GM23338 (cell line): ENCODE measurements around the gene PP2D1. TPM values are rescaled to one million over a fixed set of nuclear protein-coding genes. Genes with fewer than 3 reads are reported as not detected.

Source experiments
- ATAC-seq: fragments of 200-7000 bp; cut with Tn5 transposase; 3 replicates; pipeline ENCODE4 v1.9.1; 2020
- DNase-seq: peaks from one replicate; pipeline ENCODE4 v3.0.0-alpha.2; 2015; ENCODE audit warnings: low spot score
- H2AFZ ChIP-seq: fragments of 200-600 bp; sonication (generic); 2 replicates; pipeline ENCODE4 v1.8.0; 2016; ENCODE audit warnings: antibody characterized with exemption, mild to moderate bottlenecking, moderate library complexity
- H3F3A ChIP-seq: fragments of 200-600 bp; sonication (generic); replicated peaks from 2 replicates; pipeline ENCODE4 v1.8.0; 2017; ENCODE audit warnings: antibody characterized with exemption, mixed run types, low read depth
- H3K27ac ChIP-seq: fragments of 200-600 bp; sonication (generic); 2 replicates; pipeline ENCODE4 v1.6.1; 2016; ENCODE audit warnings: low read depth
- H3K27me3 ChIP-seq: fragments of 200-600 bp; sonication (generic); 2 replicates; pipeline ENCODE4 v1.8.0; 2016; ENCODE audit warnings: mild to moderate bottlenecking, mixed run types, moderate library complexity; ENCODE audit not compliant: insufficient read depth
- H3K36me3 ChIP-seq: fragments of 200-600 bp; sonication (generic); 2 replicates; pipeline ENCODE4 v1.8.0; 2016; ENCODE audit warnings: mild to moderate bottlenecking; ENCODE audit not compliant: insufficient read depth
- H3K4me1 ChIP-seq: fragments of 200-600 bp; sonication (generic); 2 replicates; pipeline ENCODE4 v1.8.0; 2016; ENCODE audit warnings: mild to moderate bottlenecking, moderate library complexity; ENCODE audit not compliant: insufficient read depth
- H3K4me2 ChIP-seq: fragments of 200-600 bp; sonication (generic); 2 replicates; pipeline ENCODE4 v1.7.1; 2017; ENCODE audit warnings: mixed run types
- H3K4me3 ChIP-seq: fragments of 200-600 bp; sonication (generic); 2 replicates; pipeline ENCODE4 v1.6.1; 2016; ENCODE audit warnings: mixed run types
- H3K79me2 ChIP-seq: fragments of 200-600 bp; sonication (generic); replicated peaks from 2 replicates; pipeline ENCODE4 v1.8.0; 2017; ENCODE audit warnings: mild to moderate bottlenecking; ENCODE audit not compliant: insufficient read depth
- H3K9me2 ChIP-seq: fragments of 200-600 bp; sonication (generic); 2 replicates; pipeline ENCODE4 v1.8.0; 2017; ENCODE audit not compliant: insufficient read depth
- H4K20me1 ChIP-seq: fragments of 200-600 bp; sonication (generic); replicated peaks from 2 replicates; pipeline ENCODE4 v1.8.0; 2017; ENCODE audit warnings: mild to moderate bottlenecking; ENCODE audit not compliant: insufficient read depth
- H3K27ac Mint-ChIP-seq: 2 replicates; pipeline ENCODE4 v1.8.0; 2020; ENCODE audit warnings: inconsistent platforms, mild to moderate bottlenecking, moderate library complexity, mixed read lengths
- H3K27me3 Mint-ChIP-seq: 3 replicates; pipeline ENCODE4 v1.8.0; 2022; ENCODE audit warnings: low read depth, mild to moderate bottlenecking, moderate library complexity, mixed read lengths, inconsistent platforms; ENCODE audit not compliant: insufficient read depth, poor library complexity
- H3K36me3 Mint-ChIP-seq: 3 replicates; pipeline ENCODE4 v1.8.0; 2021; ENCODE audit warnings: low read depth, mild to moderate bottlenecking, inconsistent platforms, moderate library complexity, mixed read lengths
- H3K4me1 Mint-ChIP-seq: 3 replicates; pipeline ENCODE4 v1.8.0; 2020; ENCODE audit warnings: mild to moderate bottlenecking, inconsistent platforms, mixed read lengths
- H3K4me3 Mint-ChIP-seq: 3 replicates; pipeline ENCODE4 v1.8.0; 2021; ENCODE audit warnings: moderate library complexity, mild to moderate bottlenecking, inconsistent platforms, mixed read lengths
- H3K9me3 Mint-ChIP-seq: 3 replicates; pipeline ENCODE4 v1.8.0; 2020; ENCODE audit warnings: moderate library complexity, mild to moderate bottlenecking, inconsistent platforms, mixed read lengths
- CREB1 ChIP-seq: fragments of 250-450 bp; sonication (Bioruptor Pico); IDR thresholded peaks from 2 replicates; pipeline ENCODE4 v1.5.0; 2020; ENCODE audit warnings: low read depth, mild to moderate bottlenecking, moderate library complexity
- CTCF ChIP-seq, 2 experiments: fragments of 200-600 bp in 1 of 2; sonication (generic) in 1 of 2; conservative IDR thresholded peaks; 2 replicates each; pipeline versions ENCODE4 v1.5.1 to v1.6.1; 2016 to 2017; ENCODE audit warnings: antibody characterized with exemption in 2 of 2, low read depth in 2 of 2, mild to moderate bottlenecking in 2 of 2, moderate library complexity in 1 of 2
- EZH2 ChIP-seq: fragments of 200-600 bp; sonication (generic); IDR thresholded peaks from one replicate; pipeline ENCODE4 v1.8.0; 2017; ENCODE audit warnings: antibody characterized with exemption, mild to moderate bottlenecking, low read depth; ENCODE audit not compliant: unreplicated experiment
- EZH2phosphoT487 ChIP-seq: fragments of 200-600 bp; sonication (generic); IDR thresholded peaks from one replicate; pipeline ENCODE4 v1.8.1; 2018; ENCODE audit warnings: antibody characterized with exemption; ENCODE audit not compliant: unreplicated experiment
- JUNB ChIP-seq: IDR thresholded peaks from one replicate; pipeline ENCODE4 v1.6.1; 2016; ENCODE audit warnings: antibody characterized with exemption; ENCODE audit not compliant: unreplicated experiment
- NANOG ChIP-seq: IDR thresholded peaks from 2 replicates; pipeline ENCODE4 v1.6.1; 2016; ENCODE audit warnings: antibody characterized with exemption, borderline replicate concordance
- REST ChIP-seq: IDR thresholded peaks from one replicate; pipeline ENCODE4 v1.6.1; 2018; ENCODE audit warnings: antibody characterized with exemption; ENCODE audit not compliant: unreplicated experiment
- STAT1 ChIP-seq: IDR thresholded peaks from one replicate; pipeline ENCODE4 v1.6.1; 2016; ENCODE audit warnings: antibody characterized with exemption; ENCODE audit not compliant: unreplicated experiment
- ZNF114 ChIP-seq: fragments of 250-450 bp; sonication (Bioruptor Pico); IDR thresholded peaks from 2 replicates; pipeline ENCODE4 v1.5.0; 2020; ENCODE audit warnings: mild to moderate bottlenecking, moderate library complexity
- ZNF331 ChIP-seq: fragments of 250-450 bp; sonication (Bioruptor Pico); IDR thresholded peaks from 2 replicates; pipeline ENCODE4 v1.5.0; 2020; ENCODE audit warnings: low read depth, mild to moderate bottlenecking, moderate library complexity
- ZNF462 ChIP-seq: fragments of 250-450 bp; sonication (Bioruptor Pico); IDR thresholded peaks from 2 replicates; pipeline ENCODE4 v1.5.0; 2020; ENCODE audit warnings: mild to moderate bottlenecking, moderate library complexity
- polyA plus RNA-seq: library from polyadenylated mRNA; unstranded; fragments of >200 nt; fragmentation: Nextera tagmentation; extraction: Ambion mirVana; gene quantifications from 2 replicates; pipeline ENCODE4 v1.2.1, GENCODE V29; 2016
- total RNA-seq: library from RNA; depleted of rRNA; stranded (reverse); fragments of >200 nt; shearing (Covaris generic); gene quantifications from 2 replicates; pipeline ENCODE4 v1.2.3, GENCODE V29; 2014
- TF ChIP-seq, protein P1 (sequence below): IDR thresholded peaks from 2 replicates; pipeline ENCODE4 v1.6.1; 2016; ENCODE audit warnings: antibody characterized with exemption

The PP2D1 gene
- total and polyA plus RNA-seq, 2 experiments from 2014 or later, result 0.40 TPM; not detected in 1

DNA sequence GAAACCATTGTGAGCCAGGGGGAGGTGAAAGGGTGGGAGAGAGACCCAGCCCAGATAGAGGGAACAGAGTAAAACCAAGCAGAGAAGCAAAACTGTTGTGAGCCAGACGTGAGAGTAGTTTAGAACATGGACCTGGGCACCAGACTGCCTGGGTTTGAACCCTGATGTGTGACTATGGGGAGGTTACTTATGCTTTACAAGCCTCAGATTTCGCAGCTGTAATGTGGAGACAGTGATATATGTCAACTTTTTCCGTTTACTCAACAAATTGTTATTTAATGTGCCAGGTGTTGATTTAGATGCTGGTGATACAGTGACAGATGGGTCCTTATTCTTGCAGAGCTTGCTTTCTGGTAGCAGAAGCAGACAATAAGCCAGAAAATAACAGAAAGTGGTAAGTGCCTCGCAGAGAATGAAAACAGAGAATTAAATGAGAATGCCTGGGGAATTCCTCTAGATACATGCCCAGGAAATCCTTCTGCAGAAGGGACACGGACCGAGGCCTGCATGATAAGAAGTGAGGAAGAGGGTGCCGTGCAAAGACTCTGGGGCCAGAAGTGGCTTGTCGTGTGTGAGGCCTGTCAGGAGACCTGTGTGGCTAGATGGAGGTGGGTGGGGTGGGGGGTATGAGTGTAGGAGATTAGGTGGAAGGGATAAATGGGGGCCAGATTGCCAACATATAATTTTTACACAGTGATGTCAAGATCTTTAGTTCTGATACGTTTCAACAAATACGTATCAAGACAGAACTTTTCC, 43.1 kb upstream of the PP2D1 start (continued):
- TF ChIP-seq ZNF462 (CRISPR knock-in tag) (no peak), NANOG (no peak)

DNA sequence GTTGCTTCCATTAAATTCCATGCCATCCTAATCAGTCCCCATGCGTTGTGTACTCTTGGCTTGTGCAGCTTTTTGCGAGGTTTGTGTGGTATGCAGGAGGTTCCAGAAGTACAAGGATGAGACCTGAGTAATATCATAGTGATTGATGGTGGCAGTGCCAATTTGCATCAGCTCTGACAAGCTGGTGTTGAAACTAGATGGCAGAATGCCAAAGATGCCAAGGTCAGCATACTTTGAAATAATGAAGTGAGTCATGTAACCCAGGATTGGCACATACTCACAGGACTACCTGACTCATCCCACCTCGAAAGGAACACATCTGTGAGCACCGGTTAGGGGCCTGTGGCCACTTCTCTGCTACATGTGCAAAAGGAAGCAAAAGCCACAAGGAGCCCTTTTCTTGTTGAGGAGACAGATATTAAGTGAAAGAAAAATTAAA, 42.5 kb upstream of the PP2D1 start:
- Mint-ChIP-seq H3K27ac (no peak overlapping the region), H3K4me1 (no peaks in the 10 kb centered on the region), H3K9me3 (no peaks in the 10 kb centered on the region), H3K36me3 (no peaks in the 10 kb centered on the region), H3K27me3 (no peaks in the 10 kb centered on the region), H3K4me3 (no peak overlapping the region)
- no peak for ATAC-seq
- no peak overlapping the region for H3K27ac ChIP-seq
- H2AFZ ChIP-seq, result no peak overlapping the region
- no peaks in the 10 kb centered on the region for H3K79me2 ChIP-seq
- no peaks in the 10 kb centered on the region for H3F3A ChIP-seq
- peaks cover 9% of the 10 kb centered on the region for H3K4me1 ChIP-seq
- DNase-seq, result no peak
- no peaks in the 10 kb centered on the region for H3K27me3 ChIP-seq
- H3K9me2 ChIP-seq, result no peaks in the 10 kb centered on the region
- H3K36me3 ChIP-seq, result no peaks in the 10 kb centered on the region
- no peak overlapping the region; the same call in 1 of the 2 replicates for H3K4me2 ChIP-seq
- H3K4me3 ChIP-seq, result no peak overlapping the region
- H4K20me1 ChIP-seq, result no peaks in the 10 kb centered on the region; the same call in 1 of the 2 replicates
- TF ChIP-seq JUNB, result no peak
- no peak for TF ChIP-seq CREB1 (CRISPR knock-in tag)
- TF ChIP-seq, protein P1, sequence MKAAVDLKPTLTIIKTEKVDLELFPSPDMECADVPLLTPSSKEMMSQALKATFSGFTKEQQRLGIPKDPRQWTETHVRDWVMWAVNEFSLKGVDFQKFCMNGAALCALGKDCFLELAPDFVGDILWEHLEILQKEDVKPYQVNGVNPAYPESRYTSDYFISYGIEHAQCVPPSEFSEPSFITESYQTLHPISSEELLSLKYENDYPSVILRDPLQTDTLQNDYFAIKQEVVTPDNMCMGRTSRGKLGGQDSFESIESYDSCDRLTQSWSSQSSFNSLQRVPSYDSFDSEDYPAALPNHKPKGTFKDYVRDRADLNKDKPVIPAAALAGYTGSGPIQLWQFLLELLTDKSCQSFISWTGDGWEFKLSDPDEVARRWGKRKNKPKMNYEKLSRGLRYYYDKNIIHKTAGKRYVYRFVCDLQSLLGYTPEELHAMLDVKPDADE, result no peak
- TF ChIP-seq REST, result no peak
- TF ChIP-seq ZNF331 (CRISPR knock-in tag), result no peak
- TF ChIP-seq EZH2, result no peak
- no peak for TF ChIP-seq ZNF114 (CRISPR knock-in tag)
- TF ChIP-seq STAT1, result no peak
- no peak for TF ChIP-seq NANOG
- TF ChIP-seq EZH2phosphoT487, result no peak
- no peak for TF ChIP-seq CTCF (conservative IDR thresholded peaks at IDR 0.05; ENCODE audit: low read depth in 2 of 2)
